Keratinocyte (primary cell): ENCODE results near the gene ZNF808.

Experiments used
- EZH2 ChIP-seq: IDR thresholded peaks from one replicate; pipeline ENCODE4 v1.6.1; 2012; ENCODE audit warnings: inconsistent platforms, mild to moderate bottlenecking, low read length, moderate library complexity
- TF ChIP-seq, protein P1 (sequence below), 3 experiments: IDR thresholded peaks in 1 of 3; conservative IDR thresholded peaks in 1 of 3; optimal IDR thresholded peaks in 1 of 3; 2 replicates in 2 of 3; 3 replicates in 1 of 3; pipeline versions ENCODE3 to v1.5.1; 2011; ENCODE audit warnings: low read length in 3 of 3, mild to moderate bottlenecking in 3 of 3, moderate library complexity in 2 of 3, control low read depth in 1 of 3, inconsistent platforms in 1 of 3; ENCODE audit not compliant: insufficient read depth in 2 of 3; ENCODE audit errors: extremely low read depth in 1 of 3

- TF ChIP-seq, protein P1, sequence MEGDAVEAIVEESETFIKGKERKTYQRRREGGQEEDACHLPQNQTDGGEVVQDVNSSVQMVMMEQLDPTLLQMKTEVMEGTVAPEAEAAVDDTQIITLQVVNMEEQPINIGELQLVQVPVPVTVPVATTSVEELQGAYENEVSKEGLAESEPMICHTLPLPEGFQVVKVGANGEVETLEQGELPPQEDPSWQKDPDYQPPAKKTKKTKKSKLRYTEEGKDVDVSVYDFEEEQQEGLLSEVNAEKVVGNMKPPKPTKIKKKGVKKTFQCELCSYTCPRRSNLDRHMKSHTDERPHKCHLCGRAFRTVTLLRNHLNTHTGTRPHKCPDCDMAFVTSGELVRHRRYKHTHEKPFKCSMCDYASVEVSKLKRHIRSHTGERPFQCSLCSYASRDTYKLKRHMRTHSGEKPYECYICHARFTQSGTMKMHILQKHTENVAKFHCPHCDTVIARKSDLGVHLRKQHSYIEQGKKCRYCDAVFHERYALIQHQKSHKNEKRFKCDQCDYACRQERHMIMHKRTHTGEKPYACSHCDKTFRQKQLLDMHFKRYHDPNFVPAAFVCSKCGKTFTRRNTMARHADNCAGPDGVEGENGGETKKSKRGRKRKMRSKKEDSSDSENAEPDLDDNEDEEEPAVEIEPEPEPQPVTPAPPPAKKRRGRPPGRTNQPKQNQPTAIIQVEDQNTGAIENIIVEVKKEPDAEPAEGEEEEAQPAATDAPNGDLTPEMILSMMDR (optimal IDR thresholded peaks at IDR 0.05 in 1 of 3, IDR thresholded peaks at IDR 0.05 in 1 of 3, conservative IDR thresholded peaks at IDR 0.05 in 1 of 3; ENCODE audit: extremely low read depth in 1 of 3, insufficient read depth in 2 of 3, low read length in 3 of 3): no peak
- no peak for TF ChIP-seq EZH2
Measured at GRCh38 chr19:52527956-52528351, 486 bp downstream of the ZNF808 start.
